Measurements from ENCODE around the gene GNB3.

The GNB3 gene

DNA sequence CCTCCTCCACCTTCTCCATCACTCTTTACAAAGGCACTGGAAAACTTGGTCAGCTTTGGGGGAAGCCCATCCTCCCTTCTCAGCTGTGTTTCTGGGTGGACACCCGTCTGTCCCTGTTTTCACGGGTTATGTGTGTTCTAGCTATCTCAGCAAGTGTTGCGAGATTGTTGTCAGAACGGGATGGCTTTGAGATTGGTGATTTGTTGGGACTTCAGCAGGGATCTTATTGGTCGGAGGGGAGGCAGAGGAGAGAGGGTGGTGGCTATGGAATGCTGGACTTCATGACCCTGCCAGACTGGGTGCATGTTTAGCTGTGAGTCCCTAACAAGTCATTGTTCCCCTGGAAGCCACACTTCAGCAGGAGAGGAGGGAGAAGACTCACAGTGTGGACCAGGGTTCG is 13.3 kb downstream of the GNB3 start:
- Histone ChIP-seq H3K27me3 (ENCODE audit: insufficient read depth, poor library complexity, severe bottlenecking) (no peaks in the 10 kb centered on the region), H3K27ac (replicated peaks) (no peak overlapping the region), H3K4me3 (replicated peaks; ENCODE audit: insufficient read depth, low read length) (no peak overlapping the region)
- DNase-seq (ENCODE audit: low read depth in 1 of 2, low spot score in 1 of 2): no peak
- TF ChIP-seq, protein P1, sequence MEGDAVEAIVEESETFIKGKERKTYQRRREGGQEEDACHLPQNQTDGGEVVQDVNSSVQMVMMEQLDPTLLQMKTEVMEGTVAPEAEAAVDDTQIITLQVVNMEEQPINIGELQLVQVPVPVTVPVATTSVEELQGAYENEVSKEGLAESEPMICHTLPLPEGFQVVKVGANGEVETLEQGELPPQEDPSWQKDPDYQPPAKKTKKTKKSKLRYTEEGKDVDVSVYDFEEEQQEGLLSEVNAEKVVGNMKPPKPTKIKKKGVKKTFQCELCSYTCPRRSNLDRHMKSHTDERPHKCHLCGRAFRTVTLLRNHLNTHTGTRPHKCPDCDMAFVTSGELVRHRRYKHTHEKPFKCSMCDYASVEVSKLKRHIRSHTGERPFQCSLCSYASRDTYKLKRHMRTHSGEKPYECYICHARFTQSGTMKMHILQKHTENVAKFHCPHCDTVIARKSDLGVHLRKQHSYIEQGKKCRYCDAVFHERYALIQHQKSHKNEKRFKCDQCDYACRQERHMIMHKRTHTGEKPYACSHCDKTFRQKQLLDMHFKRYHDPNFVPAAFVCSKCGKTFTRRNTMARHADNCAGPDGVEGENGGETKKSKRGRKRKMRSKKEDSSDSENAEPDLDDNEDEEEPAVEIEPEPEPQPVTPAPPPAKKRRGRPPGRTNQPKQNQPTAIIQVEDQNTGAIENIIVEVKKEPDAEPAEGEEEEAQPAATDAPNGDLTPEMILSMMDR (IDR thresholded peaks at IDR 0.05; ENCODE audit: insufficient read depth, low read length): no peak
- TF ChIP-seq POLR2AphosphoS5 (IDR thresholded peaks at IDR 0.05; ENCODE audit: low read depth) (no peak), GABPA (IDR thresholded peaks at IDR 0.05; ENCODE audit: low read depth) (no peak), SPI1 (IDR thresholded peaks at IDR 0.05; ENCODE audit: borderline replicate concordance, low read depth) (no peak)
- TF ChIP-seq, protein P2, sequence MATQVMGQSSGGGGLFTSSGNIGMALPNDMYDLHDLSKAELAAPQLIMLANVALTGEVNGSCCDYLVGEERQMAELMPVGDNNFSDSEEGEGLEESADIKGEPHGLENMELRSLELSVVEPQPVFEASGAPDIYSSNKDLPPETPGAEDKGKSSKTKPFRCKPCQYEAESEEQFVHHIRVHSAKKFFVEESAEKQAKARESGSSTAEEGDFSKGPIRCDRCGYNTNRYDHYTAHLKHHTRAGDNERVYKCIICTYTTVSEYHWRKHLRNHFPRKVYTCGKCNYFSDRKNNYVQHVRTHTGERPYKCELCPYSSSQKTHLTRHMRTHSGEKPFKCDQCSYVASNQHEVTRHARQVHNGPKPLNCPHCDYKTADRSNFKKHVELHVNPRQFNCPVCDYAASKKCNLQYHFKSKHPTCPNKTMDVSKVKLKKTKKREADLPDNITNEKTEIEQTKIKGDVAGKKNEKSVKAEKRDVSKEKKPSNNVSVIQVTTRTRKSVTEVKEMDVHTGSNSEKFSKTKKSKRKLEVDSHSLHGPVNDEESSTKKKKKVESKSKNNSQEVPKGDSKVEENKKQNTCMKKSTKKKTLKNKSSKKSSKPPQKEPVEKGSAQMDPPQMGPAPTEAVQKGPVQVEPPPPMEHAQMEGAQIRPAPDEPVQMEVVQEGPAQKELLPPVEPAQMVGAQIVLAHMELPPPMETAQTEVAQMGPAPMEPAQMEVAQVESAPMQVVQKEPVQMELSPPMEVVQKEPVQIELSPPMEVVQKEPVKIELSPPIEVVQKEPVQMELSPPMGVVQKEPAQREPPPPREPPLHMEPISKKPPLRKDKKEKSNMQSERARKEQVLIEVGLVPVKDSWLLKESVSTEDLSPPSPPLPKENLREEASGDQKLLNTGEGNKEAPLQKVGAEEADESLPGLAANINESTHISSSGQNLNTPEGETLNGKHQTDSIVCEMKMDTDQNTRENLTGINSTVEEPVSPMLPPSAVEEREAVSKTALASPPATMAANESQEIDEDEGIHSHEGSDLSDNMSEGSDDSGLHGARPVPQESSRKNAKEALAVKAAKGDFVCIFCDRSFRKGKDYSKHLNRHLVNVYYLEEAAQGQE (IDR thresholded peaks at IDR 0.05; ENCODE audit: insufficient replicate concordance, low read depth): no peak

DNA sequence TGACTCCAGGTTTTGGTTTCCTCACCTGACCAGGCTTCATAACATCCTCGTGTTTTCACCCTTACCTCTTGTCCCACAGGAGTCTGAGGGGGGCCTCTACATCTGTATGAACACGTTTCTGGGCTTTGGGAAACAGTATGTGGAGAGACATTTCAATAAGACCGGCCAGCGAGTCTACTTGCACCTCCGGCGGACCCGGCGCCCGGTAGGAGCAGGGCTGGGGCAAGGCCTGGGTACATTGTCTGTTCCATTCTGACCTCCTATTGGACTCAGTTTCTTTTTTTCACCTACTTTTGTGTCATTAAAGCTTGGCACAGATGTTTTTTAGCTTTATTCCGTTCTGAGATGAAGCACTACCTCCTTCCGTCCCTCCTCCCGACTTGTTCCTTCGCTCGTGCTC is 14.6 kb downstream of the GNB3 start:
- Histone ChIP-seq H3K4me3 (replicated peaks; ENCODE audit: insufficient read depth, low read length) (no peak overlapping the region), H3K27ac (replicated peaks) (no peak overlapping the region), H3K27me3 (ENCODE audit: insufficient read depth, poor library complexity, severe bottlenecking) (no peaks in the 10 kb centered on the region)
- DNase-seq (ENCODE audit: low read depth in 1 of 2, low spot score in 1 of 2): no peak
- TF ChIP-seq GABPA (IDR thresholded peaks at IDR 0.05; ENCODE audit: low read depth): no peak
- no peak for TF ChIP-seq POLR2AphosphoS5 (IDR thresholded peaks at IDR 0.05; ENCODE audit: low read depth)
- TF ChIP-seq, protein P2 (IDR thresholded peaks at IDR 0.05; ENCODE audit: insufficient replicate concordance, low read depth): no peak
- TF ChIP-seq SPI1 (IDR thresholded peaks at IDR 0.05; ENCODE audit: borderline replicate concordance, low read depth): no peak
- TF ChIP-seq, protein P1 (IDR thresholded peaks at IDR 0.05; ENCODE audit: insufficient read depth, low read length): no peak

DNA sequence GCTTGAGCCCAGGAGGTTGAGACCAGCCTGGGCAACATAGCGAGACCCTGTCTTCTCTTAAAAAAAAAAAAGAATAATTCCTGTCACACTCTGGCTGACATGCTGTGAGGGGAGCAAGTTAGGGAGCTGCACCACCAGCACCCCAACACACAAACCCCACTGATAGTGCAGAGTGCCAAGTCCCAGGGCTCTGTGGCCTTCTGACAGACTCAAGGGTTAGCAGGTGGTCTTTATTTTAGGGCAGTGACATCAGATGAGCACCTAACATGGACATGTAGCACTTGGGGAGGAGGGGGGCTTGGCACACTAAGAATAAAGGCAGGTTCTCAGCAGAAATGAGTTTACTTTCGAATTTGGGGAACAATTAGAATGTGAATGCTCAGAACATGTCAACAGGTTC is 18.1 kb downstream of the GNB3 start:
- H3K27ac ChIP-seq (replicated peaks): no peak overlapping the region
- no peak overlapping the region for H3K4me3 ChIP-seq (replicated peaks; ENCODE audit: insufficient read depth, low read length)
- no peaks in the 10 kb centered on the region for H3K27me3 ChIP-seq (ENCODE audit: insufficient read depth, poor library complexity, severe bottlenecking)
- no peak for DNase-seq (ENCODE audit: low read depth in 1 of 2, low spot score in 1 of 2)
- TF ChIP-seq POLR2AphosphoS5 (IDR thresholded peaks at IDR 0.05; ENCODE audit: low read depth): no peak
- TF ChIP-seq GABPA (IDR thresholded peaks at IDR 0.05; ENCODE audit: low read depth): no peak
- TF ChIP-seq SPI1 (IDR thresholded peaks at IDR 0.05; ENCODE audit: borderline replicate concordance, low read depth): no peak
- TF ChIP-seq, protein P2 (IDR thresholded peaks at IDR 0.05; ENCODE audit: insufficient replicate concordance, low read depth): no peak
- TF ChIP-seq, protein P1 (IDR thresholded peaks at IDR 0.05; ENCODE audit: insufficient read depth, low read length): no peak
